Non-pigmented ciliary epithelial cell (primary cell): ENCODE measurements around the gene RNASET2.
"Not testable (repeated sequence)": the region's sequence is repeated elsewhere in the genome, so short reads cannot be mapped to it uniquely, and the experiment has no call there.

Experiments used
- DNase-seq: peaks from one replicate; pipeline ENCODE4 v3.0.0-alpha.2; 2010; ENCODE audit warnings: low read depth

The RNASET2 gene

GRCh38 chr6:166902211-166902755 lies 54.1 kb downstream of the RNASET2 start:
- DNase-seq: no peak

DNA sequence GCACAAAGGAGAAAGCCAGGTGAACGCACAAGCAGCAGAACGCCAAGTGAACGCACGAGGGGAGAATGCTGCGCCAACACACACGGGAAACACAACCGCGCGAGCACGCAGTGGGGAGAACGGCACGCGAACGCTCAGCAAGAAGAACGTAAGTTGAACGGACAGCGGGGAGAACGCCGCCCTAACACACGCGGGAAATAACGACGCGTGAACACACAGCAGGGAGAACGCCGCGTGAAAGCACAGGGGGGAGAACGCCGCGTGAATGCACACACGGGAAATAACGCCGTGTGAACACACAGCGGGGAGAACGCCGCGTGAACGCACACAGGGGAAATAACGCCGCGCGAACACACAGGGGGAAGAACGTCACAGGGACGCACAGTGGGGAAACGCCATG lies 54.7 kb downstream of the RNASET2 start:
- DNase-seq: no peak

GRCh38 chr6:166900956-166901607 lies 55.3 kb downstream of the RNASET2 start:
- no peak for DNase-seq

DNA sequence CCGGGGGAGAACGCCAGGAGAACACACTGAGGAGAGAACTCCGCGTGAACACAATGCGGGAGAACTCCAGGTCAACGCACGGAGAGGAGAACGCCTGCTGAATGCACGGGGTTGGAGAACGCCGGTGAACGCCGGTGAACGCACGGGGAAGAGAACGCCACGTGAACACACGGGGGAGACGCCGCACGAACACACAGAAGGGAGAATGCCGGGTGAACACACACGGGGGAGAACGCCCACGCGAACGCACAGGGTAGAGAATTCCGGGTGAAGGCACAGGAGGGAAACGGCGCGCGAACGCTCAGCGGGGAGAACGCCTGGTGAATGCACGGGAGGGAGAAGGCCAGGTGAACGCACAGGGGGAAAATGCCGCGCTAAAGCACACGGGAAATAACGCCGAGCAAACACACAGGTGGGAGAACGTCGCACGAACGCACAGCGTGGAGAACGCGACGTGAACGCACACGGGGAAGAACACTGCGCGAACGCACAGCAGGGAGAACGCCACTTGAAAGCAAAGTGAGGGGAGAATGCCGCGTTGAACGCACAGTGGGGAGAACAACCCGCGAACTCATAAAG lies 56.1 kb downstream of the RNASET2 start:
- DNase-seq: no peak

GRCh38 chr6:166898910-166899309 lies 57.4 kb downstream of the RNASET2 start:
- no peak for DNase-seq

- not testable (repeated sequence) for DNase-seq
Observed at GRCh38 chr6:166894614-166895013, 61.7 kb downstream of the RNASET2 start.

DNA sequence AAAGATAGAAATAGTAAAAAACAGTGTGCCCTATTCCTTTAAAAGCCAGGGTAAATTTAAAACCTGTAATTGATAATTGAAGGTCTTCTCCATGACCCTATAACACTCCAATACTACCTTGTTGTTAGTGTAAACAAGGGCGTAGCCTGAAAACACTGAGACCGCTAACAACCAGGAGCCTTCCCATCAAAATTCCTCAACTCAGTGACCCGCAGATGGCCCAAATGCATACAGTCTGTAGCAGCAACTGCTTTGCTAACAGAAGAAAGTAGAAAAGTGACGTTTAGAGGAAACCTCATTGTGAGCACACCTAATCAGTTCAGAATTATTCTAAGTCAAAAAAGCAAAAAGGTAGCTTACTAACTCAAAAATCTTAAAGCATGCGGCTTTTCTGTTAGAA lies 63.9 kb downstream of the RNASET2 start:
- DNase-seq: not testable (repeated sequence)

- not testable (repeated sequence) for DNase-seq
Observed at GRCh38 chr6:166886773-166887172, 69.6 kb downstream of the RNASET2 start.

GRCh38 chr6:166884958-166885357 lies 71.4 kb downstream of the RNASET2 start:
- not testable (repeated sequence) for DNase-seq

DNA sequence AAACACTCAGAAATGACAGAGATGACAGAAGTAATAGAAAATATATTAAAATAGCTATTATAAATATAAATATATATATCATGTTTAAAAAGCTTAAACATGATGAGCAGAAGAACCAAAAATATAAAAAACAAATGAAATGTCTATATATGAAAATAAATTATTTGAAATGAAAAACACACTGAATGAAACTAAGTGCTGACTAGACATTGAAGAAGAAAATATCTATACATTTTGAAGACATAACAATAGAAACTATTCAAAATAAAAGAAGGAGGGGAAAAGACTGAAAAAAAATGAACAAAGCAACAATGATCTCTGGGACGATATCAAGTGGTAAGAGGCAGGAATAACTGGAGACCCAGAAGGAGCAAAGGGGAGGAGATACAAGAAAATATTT lies 76.8 kb downstream of the RNASET2 start:
- DNase-seq: no peak
